HL-60/S4 (cell line): ENCODE results near the gene ZBTB48.
"Not testable (repeated sequence)": the region's sequence is repeated elsewhere in the genome, so short reads cannot be mapped to it uniquely, and the experiment has no call there.

Source experiments
- in situ Hi-C: fragments of 300-500 bp; cut with MboI; formaldehyde crosslinking; loops from 2 replicates; pipeline ENCODE4 v1.14.3; 2022; ENCODE audit warnings: low sequenced_read_pairs

ZBTB48 gene

DNA sequence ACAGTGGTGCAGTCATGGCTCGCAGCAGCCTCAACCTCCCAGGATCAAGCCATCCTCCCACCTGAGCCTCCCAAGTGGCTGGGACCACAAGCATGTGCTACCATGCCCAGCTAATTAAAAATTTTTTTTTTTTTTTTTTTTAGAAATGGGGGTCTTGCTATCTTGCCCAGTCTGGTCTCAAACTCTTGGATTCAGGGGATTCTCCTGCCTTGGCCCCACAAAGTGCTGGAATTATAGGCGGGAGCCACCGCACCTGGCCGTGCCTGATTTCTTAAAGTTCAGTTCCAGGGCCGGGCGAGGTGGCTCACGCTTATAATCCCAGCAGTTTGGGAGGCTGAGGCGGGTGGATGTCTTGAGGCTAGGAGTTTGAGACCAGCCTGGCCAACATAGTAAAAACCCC lies 51.3 kb downstream of the ZBTB48 start:
- in situ Hi-C loops = no loop called here

DNA sequence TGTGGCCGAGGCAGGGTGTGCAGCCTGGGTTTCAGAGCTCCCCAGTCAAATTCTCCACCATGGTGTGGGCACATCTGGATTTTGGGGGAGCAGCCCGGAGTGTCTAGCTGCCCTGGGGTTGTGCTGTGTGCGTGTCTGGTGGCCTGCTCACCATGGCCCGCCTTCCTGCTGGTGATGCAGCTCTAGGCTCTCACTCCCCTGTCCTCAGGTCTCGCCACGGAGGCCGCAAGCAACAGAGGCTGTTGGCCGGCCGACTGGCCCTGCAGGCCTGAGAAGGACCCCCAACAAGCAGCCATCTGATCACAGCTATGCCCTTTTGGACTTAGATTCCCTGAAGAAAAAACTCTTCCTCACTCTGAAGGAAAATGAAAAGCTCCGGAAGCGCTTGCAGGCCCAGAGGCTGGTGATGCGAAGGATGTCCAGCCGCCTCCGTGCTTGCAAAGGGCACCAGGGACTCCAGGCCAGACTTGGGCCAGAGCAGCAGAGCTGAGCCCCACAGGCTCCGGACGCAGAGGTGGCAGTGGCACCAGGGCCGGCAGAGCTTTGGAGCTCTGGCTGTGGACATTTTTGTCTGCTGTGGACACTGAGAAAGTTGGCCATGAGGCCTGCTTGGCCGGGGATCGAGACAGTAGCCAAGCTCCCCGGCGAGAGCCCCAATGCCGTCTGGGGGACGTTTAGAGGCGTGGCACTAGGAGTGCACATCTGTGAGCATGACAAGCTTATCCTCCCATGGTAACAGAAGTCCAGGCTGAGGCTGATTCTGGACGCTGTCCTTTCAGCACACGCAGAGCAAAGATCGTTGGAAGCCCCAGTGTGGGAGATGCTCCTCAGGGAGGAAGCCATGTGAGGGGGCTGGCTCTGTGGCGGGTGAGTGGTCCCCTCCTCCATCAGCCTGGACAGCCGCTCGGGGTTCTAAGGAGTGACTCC lies 53.1 kb downstream of the ZBTB48 start:
- in situ Hi-C loops = no loop called here

DNA sequence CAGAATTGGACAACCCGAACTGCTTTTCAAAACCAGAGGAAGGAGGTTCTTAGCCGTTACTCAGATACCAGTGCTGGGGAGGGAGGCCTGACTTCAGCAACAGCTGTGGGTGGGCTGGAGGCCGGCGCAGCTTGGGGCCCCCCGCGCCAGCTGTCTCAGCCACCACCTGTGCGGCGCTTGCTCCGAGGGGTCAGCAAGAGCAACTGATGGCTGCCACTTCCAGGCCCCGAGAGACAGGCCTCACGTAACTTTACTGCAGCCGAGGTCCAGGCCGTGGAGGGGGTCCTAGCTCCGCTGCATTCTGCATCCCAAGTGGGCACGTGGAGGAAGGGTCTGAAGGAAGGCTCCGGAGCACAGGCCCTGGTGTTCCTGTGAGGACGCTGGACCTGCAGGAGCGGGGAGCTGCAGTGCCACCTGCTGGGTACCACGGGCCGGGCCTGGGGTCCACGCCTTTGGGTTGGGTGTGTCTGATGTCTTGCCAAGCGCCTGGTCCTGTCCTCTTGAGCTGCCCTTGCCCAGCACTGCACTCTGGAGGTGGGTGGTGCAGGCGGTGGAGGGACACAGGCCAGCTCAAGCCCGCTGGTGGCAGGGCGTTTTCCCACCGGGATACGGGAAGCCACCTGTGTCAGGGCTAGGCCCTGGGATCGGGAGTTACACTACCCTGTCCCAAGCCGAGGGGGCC lies 54.7 kb downstream of the ZBTB48 start:
- in situ Hi-C loops = no loop called here

DNA sequence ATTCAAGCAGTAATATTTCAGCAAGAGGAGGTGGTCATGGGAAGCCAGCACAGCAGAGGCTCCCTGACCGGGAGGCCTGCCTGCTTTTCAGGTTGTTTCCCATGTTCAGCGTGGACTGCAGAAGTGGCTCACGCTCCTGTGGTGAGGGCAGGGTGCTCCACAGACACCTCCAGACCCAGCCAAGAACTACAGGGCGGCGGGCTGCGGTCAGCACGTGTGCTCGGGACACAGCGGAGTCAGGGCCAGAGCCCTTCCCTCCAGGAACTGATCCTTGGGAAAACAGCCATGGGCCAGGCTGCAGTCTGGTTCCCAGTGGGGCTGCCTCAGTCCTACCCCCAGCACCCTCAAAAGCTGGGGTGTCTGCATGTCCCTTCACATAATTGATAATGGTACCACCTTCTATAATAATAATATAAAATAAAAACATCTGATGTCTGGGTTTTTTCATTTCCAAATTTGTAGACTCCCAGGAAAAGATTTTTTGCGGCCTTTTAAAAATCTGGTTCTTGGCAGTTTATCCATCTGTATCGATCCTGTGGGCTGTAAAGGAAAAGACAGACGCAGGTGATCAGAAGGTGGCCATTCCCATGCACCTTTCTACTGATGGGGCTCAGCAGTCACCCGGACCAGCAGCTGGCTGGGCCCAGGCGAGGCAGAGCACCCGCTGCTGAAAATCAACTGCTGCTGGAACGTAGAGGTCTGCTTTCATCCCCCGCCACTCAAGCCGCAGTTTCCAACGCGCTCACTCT lies 55.5 kb downstream of the ZBTB48 start:
- in situ Hi-C loops = no loop called here

DNA sequence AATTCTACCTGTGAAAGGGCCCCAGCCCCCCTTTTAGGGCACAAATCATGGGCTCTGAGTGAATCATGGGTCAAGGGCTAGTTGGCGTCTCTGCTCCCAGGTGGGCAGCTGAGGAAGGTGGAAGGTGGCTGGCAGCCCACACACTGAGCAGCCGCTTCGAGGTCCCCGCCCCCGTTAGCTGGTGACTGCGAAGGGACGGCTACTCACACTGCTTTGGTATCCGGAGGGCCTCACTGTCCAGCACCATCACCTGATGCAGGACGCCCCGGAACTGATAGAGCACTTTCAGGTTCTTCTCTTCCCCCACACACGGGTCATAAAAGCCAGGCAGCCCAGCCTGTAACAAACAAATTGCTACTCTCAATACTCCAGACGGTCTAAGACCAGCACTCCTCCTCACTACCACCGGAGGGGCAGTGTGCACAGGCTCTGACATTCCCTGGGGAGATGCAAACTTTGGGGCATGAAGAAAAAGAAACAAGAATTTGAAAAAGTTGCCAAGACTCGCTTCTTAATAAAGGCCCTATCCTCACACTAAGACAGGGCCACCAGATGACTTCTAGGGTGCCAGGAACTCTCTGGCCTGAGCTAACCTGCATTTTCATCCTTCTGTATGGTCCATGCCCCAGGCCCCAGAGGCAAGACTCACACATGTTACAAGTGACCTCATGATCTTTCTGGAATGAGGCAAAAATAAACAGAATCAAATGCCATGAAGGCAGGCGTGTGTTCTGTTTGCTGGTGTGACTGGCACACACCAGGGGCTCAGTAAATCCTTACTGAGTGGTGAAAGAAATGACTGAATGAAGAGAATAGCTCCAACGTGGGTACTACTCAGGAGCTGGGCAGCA lies 56.3 kb downstream of the ZBTB48 start:
- in situ Hi-C loops = no loop called here

DNA sequence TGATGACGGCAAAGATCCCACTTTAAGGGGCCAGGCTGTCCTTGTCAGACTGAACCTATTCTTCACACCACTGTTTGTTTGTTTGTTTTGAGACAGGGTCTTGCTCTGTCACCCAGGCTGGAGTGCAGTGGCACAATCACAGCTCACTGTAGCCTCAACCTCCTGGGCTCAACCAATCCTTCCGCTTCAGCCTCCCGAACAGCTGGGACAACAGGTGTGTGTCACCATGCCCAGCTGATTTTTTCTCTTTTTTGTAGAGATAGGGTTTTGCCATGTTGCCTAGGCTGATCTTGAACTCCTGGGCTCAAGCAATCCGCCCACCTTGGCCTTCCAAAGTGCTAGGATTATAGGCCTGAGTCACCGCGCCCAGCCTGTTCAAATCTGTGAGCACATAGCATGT lies 57.0 kb downstream of the ZBTB48 start:
- in situ Hi-C loops = not testable (repeated sequence)

DNA sequence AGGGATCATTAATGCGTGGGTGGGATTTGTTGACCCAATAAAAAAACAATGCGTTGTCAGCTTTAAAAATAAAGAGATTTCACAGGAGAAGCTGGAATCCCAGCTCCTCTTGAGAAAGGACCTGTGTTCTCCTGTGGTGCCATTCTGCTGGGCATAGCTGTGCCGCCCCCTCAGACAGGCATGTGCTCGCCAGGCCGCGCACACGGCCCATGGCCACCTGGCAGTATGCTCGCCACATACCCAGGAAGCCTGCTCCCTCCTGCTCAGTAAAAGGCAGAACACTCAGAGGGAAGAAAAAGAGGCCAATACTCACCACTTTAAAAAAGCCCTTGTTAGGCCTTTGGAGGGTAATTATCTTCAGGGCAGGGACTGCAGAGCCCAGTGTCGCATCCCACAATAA lies 58.0 kb downstream of the ZBTB48 start:
- in situ Hi-C loops = no loop called here

DNA sequence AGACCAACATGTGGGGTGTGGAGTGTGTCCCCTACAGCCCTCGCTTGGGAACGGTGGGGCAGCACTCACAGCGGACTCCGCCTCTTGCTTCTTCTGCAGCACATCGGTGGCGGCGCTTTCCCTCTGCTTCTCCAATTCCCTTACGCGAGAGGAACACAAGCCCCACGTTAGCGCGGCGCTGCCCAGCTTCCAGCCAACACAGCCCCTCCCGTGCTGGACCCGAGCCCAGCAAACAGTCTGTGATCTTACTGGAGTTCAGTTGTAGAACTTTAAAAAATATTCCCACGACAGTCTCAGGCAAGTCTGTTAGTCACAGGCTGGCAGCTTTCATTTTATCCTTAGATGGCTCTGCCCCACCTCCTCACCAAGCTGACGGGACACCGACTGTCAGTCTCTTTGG lies 58.4 kb downstream of the ZBTB48 start:
- in situ Hi-C loops = no loop called here
